Umbilical cord (tissue), 2 donors: ENCODE data around the gene RMI2. TPM values are rescaled to one million over a fixed set of nuclear protein-coding genes. Genes with fewer than 3 reads are reported as not detected.

Experiments
- DNase-seq: peaks from one replicate; pipeline ENCODE4 v3.0.0-alpha.2; 2015; ENCODE audit warnings: low spot score
- total RNA-seq: library from RNA; depleted of rRNA; stranded (reverse); fragments of >200 nt; gene quantifications from one replicate; pipeline ENCODE4 v1.2.3, GENCODE V29; 2014; ENCODE audit warnings: low replicate concordance; ENCODE audit not compliant: insufficient read depth

The RMI2 gene
- total RNA-seq, 1 donor from 2014 or later = 17.1 TPM

DNA sequence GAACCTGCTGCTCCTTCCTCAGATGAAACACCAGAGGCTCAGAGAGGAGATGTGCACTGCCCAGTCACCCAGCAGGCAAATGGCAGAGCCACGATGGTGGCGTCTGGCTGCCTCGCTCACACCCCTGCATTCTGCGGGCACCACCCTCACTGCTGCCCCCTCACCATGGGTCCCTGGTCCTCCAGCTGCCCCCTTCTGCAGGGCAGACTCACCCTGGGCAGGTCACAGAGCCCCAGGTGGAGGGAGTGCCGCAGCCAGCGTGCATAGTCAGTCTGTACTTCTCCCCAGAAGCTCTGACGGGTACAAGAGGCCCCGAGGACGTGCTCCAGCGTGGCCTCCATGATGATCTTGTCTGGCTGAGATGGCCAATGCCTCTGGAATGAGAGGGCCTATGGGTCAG is 52.9 kb downstream of the RMI2 start:
- DNase-seq = no peak

DNA sequence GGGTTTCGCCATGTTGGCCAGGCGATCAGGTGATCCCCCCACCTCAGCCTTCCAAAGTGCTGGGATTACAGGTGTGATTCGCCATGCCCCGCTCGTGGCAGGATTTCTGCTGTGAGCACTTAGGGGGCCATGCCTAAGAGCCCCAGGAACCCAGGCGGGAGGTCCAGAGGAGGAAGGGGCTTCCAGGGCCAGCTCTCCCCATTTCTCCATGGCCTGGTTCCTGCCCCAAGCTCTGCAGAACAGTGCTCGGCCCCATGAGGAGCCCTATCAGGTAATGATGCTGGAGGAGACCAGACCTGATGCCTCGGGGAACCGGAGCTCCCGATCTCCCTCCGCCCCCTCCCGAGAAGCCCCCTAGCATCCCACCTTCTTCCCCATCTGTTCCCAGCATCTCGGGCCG is 53.6 kb downstream of the RMI2 start:
- no peak for DNase-seq

- no peak for DNase-seq
Measured at GRCh38 chr16:11399261-11399831, 54.1 kb downstream of the RMI2 start.

DNA sequence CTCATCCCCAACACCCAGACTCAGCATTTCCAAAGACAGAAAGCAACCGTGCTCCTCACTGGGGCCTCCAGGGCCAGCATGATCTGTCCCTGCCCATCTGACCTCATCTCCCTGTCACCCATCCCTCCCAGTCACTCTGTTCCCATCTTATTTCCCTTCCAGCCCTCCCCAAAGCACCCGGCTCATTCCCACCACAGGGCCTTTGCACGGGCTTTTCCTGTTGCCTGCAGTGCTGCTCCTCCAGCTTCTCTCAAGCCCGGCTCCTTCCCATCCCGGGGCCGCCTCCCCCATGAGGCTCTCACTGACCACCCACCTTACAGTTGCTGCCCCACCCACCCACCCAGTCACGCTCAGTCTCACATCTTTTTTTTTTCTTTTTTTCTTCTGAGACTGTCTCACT is 54.8 kb downstream of the RMI2 start:
- no peak for DNase-seq

Other genes with a start within 250 kb of the RMI2 start
- 16.4 TPM for gene SOCS1, start 89.3 kb upstream of the RMI2 start, total RNA-seq
- 5.3 TPM for gene TNP2, start 76.1 kb upstream of the RMI2 start, total RNA-seq
- gene PRM3, start 71.8 kb upstream of the RMI2 start, total RNA-seq = not detected
- not detected for gene PRM2, start 69.0 kb upstream of the RMI2 start, total RNA-seq
- not detected for gene PRM1, start 64.1 kb upstream of the RMI2 start, total RNA-seq
- 28.9 TPM for gene LITAF, start 241.5 kb downstream of the RMI2 start, total RNA-seq